NCI-H1048 (cell line): Measurements from ENCODE around the gene CACNA2D4.
"Not testable (repeated sequence)": the region's sequence is repeated elsewhere in the genome, so short reads cannot be mapped to it uniquely, and the experiment has no call there.

Experiments used
- DNase-seq: peaks from one replicate; lab custom pipeline; 2025; lab: John Stamatoyannopoulos, UW

The CACNA2D4 gene

GRCh38 chr12:1832801-1833595 is 85.5 kb downstream of the CACNA2D4 start:
- DNase-seq: no peak

- DNase-seq: no peak
Observed at GRCh38 chr12:1830981-1831963, 87.2 kb downstream of the CACNA2D4 start.

- DNase-seq: no peak
Observed at GRCh38 chr12:1830401-1830845, 88.0 kb downstream of the CACNA2D4 start.

GRCh38 chr12:1829306-1829900 is 89.0 kb downstream of the CACNA2D4 start:
- no peak for DNase-seq

- DNase-seq: no peak
Observed at GRCh38 chr12:1828856-1829255, 89.6 kb downstream of the CACNA2D4 start.

GRCh38 chr12:1827826-1828805 is 90.3 kb downstream of the CACNA2D4 start:
- no peak for DNase-seq

- no peak for DNase-seq
Observed at GRCh38 chr12:1826867-1827705, 91.4 kb downstream of the CACNA2D4 start.

- no peak for DNase-seq
Observed at GRCh38 chr12:1826401-1826800, 92.1 kb downstream of the CACNA2D4 start.

GRCh38 chr12:1825382-1826102 is 92.9 kb downstream of the CACNA2D4 start:
- DNase-seq: no peak

- DNase-seq: no peak
Observed at GRCh38 chr12:1823237-1823636, 95.2 kb downstream of the CACNA2D4 start.

GRCh38 chr12:1822699-1823098 is 95.8 kb downstream of the CACNA2D4 start:
- DNase-seq: no peak

- DNase-seq: no peak
Observed at GRCh38 chr12:1821805-1822204, 96.6 kb downstream of the CACNA2D4 start.

GRCh38 chr12:1820896-1821291 is 97.6 kb downstream of the CACNA2D4 start:
- no peak for DNase-seq

- no peak for DNase-seq
Observed at GRCh38 chr12:1820191-1820895, 98.1 kb downstream of the CACNA2D4 start, which contains the start of gene LRTM2. Gene LRTM2, plus strand, starts transcription at chr12:1820565. Its CDS starts 7,584 bp downstream, at chr12:1828149.

- no peak for DNase-seq
Observed at GRCh38 chr12:1819571-1819970, 98.9 kb downstream of the CACNA2D4 start.

GRCh38 chr12:1819050-1819449 is 99.4 kb downstream of the CACNA2D4 start:
- no peak for DNase-seq

GRCh38 chr12:1817928-1818327 is 100.5 kb downstream of the CACNA2D4 start:
- not testable (repeated sequence) for DNase-seq

GRCh38 chr12:1816730-1817348 is 101.6 kb downstream of the CACNA2D4 start:
- DNase-seq: no peak
